ENCODE results near the gene ADAMTS12.

Gene ADAMTS12

DNA sequence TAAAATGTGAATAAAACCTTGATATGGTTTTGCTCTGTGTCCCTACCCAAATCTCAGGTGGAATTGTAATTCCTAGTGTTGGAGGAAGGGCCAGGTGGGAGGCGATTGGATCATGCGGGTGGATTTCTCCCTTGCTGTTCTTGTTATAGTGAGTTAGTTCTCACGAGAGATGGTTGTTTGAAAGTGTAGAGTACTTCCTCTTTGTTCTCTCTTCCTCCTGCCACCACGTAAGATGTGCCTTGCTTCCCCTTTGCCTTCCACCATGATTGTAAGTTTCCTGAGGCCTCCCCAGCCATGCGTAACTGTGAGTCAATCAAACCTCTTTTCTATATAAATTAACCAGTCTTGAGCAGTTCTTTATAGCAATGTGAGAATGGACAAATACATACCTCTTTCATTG lies 416.1 kb downstream of the ADAMTS12 start:
- DNase-seq (ENCODE audit: low read depth) = no peak

DNA sequence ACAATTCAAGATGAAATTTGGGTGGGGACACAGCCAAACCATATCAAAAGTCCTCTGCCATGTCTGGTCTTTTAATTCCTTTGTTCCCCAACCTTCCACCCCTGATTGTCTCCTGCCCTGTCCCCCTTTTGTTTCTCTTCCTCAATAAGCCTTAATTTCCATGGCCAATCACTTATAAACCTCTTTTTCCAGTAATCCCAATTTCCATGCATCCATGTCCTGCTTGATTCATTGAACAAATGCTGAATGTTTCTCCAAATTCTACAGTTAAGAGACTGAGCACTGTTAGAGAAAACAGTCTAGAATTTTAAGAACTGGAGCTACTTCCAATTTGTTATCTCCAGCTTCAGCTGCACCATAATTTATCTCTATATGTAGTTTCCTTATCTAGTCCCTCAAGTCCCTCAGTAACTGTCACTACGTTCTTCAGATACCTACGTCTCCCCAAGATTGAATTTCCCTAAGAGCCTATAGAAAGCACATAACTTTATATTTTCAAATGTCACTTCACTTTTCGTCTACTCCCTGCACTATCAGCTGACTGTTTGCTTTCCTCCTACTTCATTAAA lies 416.8 kb downstream of the ADAMTS12 start:
- DNase-seq (ENCODE audit: low read depth) = no peak

DNA sequence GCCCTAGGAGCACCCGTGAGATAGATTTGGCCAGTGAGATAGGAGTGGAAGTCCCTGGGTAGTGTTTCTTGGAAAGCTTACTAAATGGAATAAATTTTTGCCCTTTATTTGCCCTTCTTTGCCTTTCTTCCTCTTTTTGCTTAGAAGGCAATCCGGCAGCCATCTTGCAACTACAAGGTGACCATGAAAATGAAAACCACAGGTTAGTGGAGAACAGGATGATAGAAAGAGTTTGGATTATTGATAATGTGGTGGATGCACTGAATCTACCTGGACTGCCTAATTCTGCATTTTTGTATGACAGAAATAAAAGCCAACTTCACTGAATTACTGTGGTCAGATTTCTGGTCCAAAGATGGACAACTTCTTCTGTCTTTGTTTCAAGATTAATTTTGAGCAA lies 417.8 kb downstream of the ADAMTS12 start:
- DNase-seq (ENCODE audit: low read depth) = no peak

Data from CMK (cell line).